ENCODE measurements around the gene ANO10. TPM values are rescaled to one million over a fixed set of nuclear protein-coding genes. Genes with fewer than 3 reads are reported as not detected.

ANO10 gene
- total and polyA plus RNA-seq, 2 of the 8 experiments (the other 6 are each of a cell fraction or from before 2014, with no cell fraction given): 38.0 to 53.2 TPM

GRCh38 chr3:43499256-43499655, 122.6 kb downstream of the ANO10 start:
- no peak overlapping the region for H3K4ac ChIP-seq (replicated peaks; ENCODE audit: insufficient read length, low read depth, low read length)
- peaks cover 2% of the 10 kb centered on the region in 2 experiments for H4K20me1 ChIP-seq (replicated peaks in 1 of 2; ENCODE audit: control insufficient read depth in 1 of 2, insufficient read depth in 2 of 2, low read length in 2 of 2)
- no peak overlapping the region for H2BK12ac ChIP-seq (ENCODE audit: low read depth, low read length)
- H3K4me1 ChIP-seq (replicated peaks in 1 of 4; ENCODE audit: control insufficient read depth in 3 of 4, insufficient read depth in 4 of 4, low read length in 3 of 4): peaks cover 0 to 12% (median 7%) of the 10 kb centered on the region in 4 experiments; a peak in 4 of 7 replicates
- DNase-seq (ENCODE audit: low read depth in 1 of 2, low spot score in 2 of 2): no peak
- H3K79me2 ChIP-seq (ENCODE audit: control insufficient read depth in 1 of 2, insufficient read depth in 2 of 2, low read length in 2 of 2): no peaks in the 10 kb centered on the region
- TF ChIP-seq BCL11A (IDR thresholded peaks at IDR 0.05; ENCODE audit: low read depth in 2 of 2, low read length in 2 of 2): no peak
- no peaks in the 10 kb centered on the region for H3K27me3 ChIP-seq (replicated peaks in 1 of 4; ENCODE audit: control insufficient read depth in 3 of 4, extremely low read depth in 1 of 4, insufficient read depth in 3 of 4, low read length in 3 of 4)
- no peak overlapping the region for H2AK5ac ChIP-seq (ENCODE audit: low read depth, low read length)
- H3K9ac ChIP-seq (replicated peaks in 1 of 4; ENCODE audit: extremely low read depth in 1 of 4, low read depth in 3 of 4, low read length in 3 of 4): no peak overlapping the region
- H4K91ac ChIP-seq (replicated peaks; ENCODE audit: insufficient read length, low read length): no peak overlapping the region
- no peak overlapping the region for H2BK15ac ChIP-seq (ENCODE audit: low read length)
- CTCF ChIA-PET (ENCODE audit: partially characterized antibody): no interaction called here
- no peak overlapping the region for H3K4me3 ChIP-seq (ENCODE audit: extremely low read depth in 1 of 4, insufficient read depth in 2 of 4, low read depth in 3 of 4, low read length in 4 of 4)
- no peaks in the 10 kb centered on the region for H3K23me2 ChIP-seq (ENCODE audit: low read depth, low read length)
- no peak overlapping the region for H2BK5ac ChIP-seq (ENCODE audit: low read depth, low read length)
- no peak overlapping the region for H4K5ac ChIP-seq (ENCODE audit: insufficient read length, low read depth, low read length)
- no peak overlapping the region for H3K18ac ChIP-seq (ENCODE audit: extremely low read depth, low read length)
- H3K79me1 ChIP-seq (ENCODE audit: low read depth, low read length): no peaks in the 10 kb centered on the region
- POLR2A ChIA-PET (ENCODE audit: partially characterized antibody): no interaction called here
- no peak overlapping the region for H3K14ac ChIP-seq (ENCODE audit: insufficient read length)
- H2AFZ ChIP-seq (ENCODE audit: low read length): no peak overlapping the region
- FAIRE-seq: no peak
- H3K36me3 ChIP-seq (ENCODE audit: control insufficient read depth in 2 of 4, insufficient read depth in 4 of 4, low read length in 3 of 4): no peaks in the 10 kb centered on the region
- H3K4me2 ChIP-seq (ENCODE audit: insufficient read depth in 1 of 2, low read depth in 2 of 2, low read length in 2 of 2): no peak overlapping the region
- WGBS, 2 experiments (ENCODE audit: extremely low coverage in 1 of 2, insufficient coverage in 1 of 2, insufficient read length in 1 of 2, insufficient replicate concordance in 2 of 2, low coverage in 1 of 2, low lambda C conversion rate in 2 of 2, missing lambda C conversion rate in 1 of 2): 89% methylated on average over 1 of the region's 1 CpG; no CpG with 5 or more reads in 1 of the 2 experiments
- no peak overlapping the region for H4K8ac ChIP-seq (ENCODE audit: extremely low read depth, insufficient read depth, low read length)
- no peaks in the 10 kb centered on the region for H3K9me3 ChIP-seq (ENCODE audit: insufficient read depth in 2 of 2, low read depth in 1 of 2, low read length in 1 of 2)
- no peak overlapping the region for H3K27ac ChIP-seq (ENCODE audit: low read depth, low read length)
- no peak overlapping the region for H3K23ac ChIP-seq (ENCODE audit: insufficient read length)
- H2BK20ac ChIP-seq (ENCODE audit: low read length): no peak overlapping the region
- H2BK120ac ChIP-seq (replicated peaks; ENCODE audit: low read depth, low read length): no peak overlapping the region
- no peak overlapping the region for H3K56ac ChIP-seq (replicated peaks; ENCODE audit: insufficient read length, low read depth, low read length)

All from H1 (cell line).